Stimulated activated CD4-positive, alpha-beta T cell treated with anti-CD3 and anti-CD28 coated beads, Interleukin-1b, Interleukin-23, amount 100 ng/mL, for 24 hours (primary cell): ENCODE data around the gene TIGIT.
A peak's percentile ranks its signal among the peaks of the same experiment; 100 is the strongest.

Experiments used
- DNase-seq, 4 experiments: peaks; one replicate each; pipeline ENCODE4 v3.0.0-alpha.2; 2020; ENCODE audit warnings: low read depth in 4 of 4, low spot score in 1 of 4

TIGIT gene

DNA sequence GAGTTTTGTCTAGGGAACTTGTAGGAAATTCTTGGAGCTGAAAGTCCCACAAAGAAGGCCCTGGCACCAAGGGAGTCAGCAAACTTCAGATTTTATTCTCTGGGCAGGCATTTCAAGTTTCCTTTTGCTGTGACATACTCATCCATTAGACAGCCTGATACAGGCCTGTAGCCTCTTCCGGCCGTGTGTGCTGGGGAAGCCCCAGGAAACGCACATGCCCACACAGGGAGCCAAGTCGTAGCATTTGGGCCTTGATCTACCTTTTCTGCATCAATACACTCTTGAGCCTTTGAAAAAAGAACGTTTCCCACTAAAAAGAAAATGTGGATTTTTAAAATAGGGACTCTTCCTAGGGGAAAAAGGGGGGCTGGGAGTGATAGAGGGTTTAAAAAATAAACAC is 15.0 kb downstream of the TIGIT start:
- DNase-seq: peak in 3 of 4 experiments; percentile 27 to 41 (median 37)

DNA sequence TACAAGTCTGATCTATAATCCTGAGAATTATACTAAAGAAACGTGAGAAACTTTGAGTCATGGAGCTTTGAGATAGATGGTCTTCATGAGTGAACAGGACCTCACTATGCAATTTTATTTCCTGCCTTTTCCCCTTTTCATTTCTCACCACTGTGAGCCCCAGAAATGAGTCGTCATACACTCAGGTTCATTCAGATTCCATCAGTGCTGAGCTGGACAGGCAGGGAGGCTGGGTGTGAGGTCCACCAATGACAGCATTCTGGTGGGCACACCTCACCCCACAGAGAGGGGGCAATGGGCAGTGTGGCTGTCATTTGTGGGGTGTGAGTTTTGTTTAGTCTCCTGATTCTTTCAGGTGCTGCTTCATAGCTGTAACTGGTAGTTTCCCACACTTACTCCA is 16.9 kb downstream of the TIGIT start:
- no peak for DNase-seq

DNA sequence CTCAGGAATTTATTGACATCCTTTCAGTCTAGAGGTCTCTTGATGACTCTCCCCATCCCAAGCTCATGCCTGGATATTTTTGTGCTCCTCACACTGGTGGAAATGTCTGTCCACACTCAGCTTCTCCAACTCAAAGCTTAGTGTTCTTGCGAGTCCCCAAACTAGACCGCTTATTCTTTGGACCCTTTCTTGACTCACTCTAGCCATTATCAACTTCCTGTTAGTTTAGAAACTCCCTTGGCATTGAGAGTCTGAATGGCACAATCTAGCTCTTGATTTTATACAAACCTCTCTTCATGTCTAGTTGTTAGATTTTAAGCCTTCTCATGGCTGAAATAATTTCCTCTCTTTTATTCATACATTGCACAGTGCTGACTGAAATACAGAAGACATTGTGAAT is 19.6 kb downstream of the TIGIT start:
- no peak for DNase-seq

DNA sequence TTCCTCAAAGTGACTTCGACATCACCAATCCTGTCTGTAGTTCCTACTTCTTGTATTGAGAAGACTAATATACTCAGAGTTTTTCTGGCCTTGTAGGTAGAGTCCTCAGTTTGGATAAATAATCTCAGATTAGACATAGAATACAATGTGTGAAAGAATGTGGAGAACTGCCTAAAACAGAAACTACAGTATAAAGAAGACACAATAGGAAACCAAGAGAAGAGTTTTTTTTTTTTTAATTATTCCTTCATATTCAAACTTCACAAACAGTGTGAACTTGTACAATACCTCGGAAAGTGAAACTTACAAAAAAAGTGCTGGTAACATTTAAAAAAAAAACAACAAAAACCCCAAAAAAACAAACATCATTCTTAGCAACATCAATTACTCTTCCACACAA is 20.5 kb downstream of the TIGIT start:
- DNase-seq: no peak

DNA sequence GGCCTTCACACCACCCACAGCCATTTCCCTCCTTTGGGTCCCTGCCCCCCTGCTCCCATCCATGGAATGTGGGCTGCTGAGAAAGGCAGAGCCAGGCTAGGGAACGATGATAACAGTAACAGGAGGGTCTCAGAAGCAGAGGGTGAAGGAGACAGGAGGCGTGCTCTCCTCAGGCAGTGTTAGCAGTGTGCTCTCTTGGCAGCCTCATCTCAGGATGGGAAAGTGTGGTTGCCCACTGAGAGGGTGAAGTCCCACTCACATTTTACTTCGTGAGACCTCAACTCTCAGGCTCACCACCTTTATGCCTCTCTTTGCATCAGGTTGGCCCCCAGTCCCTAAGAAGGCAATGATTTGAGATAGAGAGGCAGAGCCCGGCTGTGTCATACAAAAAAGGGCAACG is 24.5 kb downstream of the TIGIT start:
- no peak for DNase-seq

DNA sequence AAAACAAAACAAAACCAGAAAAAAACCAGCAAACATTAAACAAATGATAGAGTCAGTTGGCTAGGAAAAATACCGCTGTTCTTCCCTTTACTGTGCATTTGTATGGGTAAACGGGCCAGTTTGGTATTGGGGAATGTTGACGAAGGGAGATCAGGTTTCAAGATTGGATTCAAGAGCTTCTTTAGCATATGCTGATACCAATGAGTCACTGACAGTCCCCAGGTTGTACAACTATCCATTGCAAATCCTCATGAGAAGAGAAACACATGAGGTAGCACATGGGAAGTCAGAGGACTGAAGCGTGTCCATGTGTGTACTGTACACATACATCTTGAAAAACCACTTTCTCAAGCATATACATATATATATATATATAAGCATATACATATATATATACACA is 25.6 kb downstream of the TIGIT start:
- DNase-seq: no peak

DNA sequence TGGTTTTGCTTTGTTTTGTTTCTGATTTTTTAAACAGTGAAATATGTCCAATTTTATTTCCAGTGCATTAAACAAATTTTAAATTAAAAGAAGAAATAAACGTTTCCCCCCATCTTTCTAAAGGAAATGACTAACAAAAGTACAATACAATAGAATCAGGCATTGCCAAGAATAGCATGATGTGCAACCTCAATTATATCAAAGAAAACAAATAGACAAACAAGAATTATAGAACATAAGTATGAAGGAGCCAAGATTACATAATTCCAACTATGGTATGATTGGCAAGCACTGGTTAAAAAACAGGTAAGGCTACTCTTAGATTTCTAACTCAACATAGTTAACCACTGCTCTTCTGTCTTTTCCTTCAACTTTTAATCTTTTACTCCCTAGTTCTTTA is 26.4 kb downstream of the TIGIT start:
- no peak for DNase-seq

DNA sequence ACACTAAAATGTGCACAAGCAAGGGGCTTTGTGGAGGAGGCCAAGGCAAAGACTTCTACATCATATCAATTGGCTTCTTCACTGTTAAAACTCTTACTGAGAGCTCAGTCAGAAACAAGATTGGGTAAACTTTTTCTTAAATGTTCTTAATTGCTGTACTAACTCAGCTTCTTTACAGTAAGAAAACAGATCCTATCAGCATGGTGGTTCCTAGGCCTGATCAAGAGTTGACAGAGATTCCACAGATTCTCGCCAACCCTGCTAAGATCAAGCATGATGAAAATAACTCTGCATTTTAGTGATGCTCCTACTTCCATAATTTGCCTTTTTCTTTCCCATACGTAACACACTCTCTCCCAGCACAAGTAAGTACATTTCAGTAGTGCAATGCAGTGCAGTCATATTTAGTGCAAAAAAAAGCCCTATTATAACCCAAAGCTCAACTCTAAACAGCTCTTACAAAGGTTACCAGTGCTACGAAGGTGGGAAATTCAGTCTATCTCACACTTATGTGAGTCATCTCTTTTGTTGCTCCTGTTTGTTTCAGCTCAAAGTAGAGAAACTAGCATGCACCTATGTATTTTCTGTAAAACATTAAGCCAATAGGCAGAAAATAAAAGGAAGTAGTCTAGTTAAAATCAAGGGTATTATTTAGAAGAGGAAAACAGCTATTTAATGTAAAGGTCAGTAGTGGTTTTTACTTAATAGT is 29.9 kb downstream of the TIGIT start:
- no peak for DNase-seq

DNA sequence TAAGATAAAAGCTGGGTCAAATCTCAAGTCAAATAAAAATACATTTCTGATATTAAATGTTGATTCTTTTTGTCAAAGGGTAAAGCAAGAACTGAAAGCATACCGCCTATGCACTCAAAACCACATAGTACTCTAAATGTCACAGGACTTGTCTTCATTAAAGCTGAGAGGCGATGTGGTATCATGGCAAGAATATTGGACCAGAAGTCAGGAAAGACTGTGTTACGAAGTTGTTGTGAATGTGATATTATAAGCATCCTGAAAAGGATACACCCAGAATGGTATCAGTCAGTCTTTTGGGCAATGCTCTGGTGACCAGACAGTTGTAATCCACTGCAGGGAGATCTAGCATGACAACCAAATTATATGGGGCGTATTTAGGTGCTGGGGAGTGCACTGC is 33.8 kb downstream of the TIGIT start:
- DNase-seq: no peak

DNA sequence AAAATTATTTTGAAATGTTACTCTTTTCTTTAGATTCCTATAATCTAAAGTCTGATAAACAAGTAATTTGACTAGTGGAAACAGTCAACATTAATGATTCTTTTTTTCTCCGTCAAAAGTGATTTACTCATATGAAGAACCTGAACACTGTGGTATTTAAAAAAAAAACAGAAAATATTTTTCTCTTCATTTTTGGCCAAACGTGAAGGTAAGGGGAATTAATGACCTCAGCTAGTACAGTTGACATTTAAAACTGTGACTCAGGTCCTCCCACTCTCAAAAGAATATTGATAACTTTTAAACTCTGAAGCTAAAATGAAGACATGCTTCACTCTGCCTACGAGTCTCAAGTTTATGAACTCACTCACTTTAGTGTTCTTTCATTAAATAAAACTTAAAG is 34.5 kb downstream of the TIGIT start:
- DNase-seq: no peak

DNA sequence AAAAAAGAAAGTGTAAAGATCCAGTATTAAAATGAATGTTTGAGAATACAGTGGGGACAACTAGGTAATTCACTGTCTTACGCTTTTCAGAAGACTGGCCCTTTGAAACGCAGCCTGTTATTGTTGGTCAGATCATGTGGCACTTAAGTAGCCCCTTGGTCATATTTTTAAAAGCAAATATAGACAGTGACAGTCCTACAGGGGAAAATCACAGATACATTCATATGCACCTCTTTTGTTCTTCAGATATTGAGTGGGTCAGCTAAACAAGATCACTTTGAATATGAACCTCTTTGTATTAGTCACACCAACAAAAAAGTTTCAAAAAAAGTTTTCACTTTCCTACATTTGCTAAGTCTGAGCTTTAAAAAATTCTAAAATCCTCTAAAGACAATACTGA is 36.0 kb downstream of the TIGIT start:
- DNase-seq: no peak

DNA sequence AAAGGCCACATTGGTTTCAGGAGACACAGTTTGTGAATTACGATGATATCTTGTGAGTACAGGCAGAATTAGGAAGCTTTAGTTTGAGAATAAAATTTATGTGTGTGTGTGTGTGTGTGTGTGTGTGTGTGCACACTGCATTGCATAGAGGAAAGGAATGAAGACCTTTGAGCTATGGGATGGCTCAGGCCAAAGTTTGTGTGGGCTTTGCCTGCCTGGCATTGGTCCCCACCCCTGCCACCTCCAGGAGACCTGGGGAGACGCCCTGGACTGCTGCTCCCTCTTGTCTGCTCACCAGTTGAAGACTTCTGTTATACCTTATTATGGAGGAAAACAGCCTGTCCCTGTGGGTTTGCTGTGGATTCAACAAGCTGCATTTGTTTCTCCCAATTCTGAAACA is 37.2 kb downstream of the TIGIT start:
- DNase-seq: no peak

DNA sequence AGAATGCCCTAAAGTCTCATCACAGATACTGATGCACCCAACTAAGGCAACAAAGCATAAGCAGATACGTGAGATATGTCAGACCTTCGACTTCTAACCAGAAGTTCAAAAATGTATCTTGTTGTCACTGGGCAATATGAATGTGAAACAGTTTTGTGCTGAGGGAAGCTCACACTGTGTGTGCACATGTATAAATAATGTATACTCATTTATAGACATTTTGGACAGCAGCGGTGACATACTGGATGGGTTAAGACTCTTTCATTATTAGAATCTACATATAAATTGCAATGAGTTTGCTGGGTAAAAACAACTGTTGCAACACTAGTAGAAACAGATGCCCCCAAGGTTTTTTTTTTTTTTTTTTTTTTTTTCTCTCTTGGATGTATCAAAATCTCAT is 37.9 kb downstream of the TIGIT start:
- DNase-seq: no peak

DNA sequence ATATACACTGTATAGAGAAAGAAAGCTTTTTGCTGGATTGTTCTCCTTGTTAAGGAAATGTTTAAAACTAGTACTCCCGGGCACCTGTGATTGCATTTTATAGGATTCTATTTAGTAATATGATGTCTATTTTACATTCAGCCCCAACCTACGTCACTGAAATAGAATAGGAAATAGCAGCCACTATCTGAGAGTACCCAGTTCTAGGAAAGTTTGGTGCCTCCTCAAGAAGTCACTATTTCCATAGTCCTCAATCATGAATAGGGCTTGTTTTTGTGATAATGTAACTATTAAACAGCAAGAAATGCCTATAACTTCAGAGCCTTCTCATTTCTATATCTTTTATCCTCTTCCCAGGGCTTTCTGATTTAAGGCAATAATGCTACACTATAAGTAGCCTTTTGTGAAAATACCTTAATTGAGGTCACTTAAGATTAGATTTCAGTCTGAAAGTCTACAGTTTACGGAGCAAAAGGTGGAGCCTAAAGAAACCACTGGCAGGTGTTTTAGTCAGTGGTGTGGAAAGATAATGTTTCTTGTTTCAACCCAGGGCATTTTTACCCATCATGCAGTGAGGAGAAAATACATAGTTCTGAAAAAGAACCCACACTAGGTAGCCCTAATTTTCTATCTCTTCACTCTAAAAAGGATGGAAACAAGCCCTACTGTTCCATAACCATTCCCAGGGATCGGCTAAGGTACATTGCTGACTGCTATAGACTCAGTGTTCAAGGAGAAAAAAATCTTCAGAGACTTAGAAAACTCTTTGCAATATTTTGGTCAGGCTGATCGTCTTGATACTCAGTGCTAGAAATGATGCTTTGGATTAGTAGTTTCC is 38.7 kb downstream of the TIGIT start:
- DNase-seq: no peak

DNA sequence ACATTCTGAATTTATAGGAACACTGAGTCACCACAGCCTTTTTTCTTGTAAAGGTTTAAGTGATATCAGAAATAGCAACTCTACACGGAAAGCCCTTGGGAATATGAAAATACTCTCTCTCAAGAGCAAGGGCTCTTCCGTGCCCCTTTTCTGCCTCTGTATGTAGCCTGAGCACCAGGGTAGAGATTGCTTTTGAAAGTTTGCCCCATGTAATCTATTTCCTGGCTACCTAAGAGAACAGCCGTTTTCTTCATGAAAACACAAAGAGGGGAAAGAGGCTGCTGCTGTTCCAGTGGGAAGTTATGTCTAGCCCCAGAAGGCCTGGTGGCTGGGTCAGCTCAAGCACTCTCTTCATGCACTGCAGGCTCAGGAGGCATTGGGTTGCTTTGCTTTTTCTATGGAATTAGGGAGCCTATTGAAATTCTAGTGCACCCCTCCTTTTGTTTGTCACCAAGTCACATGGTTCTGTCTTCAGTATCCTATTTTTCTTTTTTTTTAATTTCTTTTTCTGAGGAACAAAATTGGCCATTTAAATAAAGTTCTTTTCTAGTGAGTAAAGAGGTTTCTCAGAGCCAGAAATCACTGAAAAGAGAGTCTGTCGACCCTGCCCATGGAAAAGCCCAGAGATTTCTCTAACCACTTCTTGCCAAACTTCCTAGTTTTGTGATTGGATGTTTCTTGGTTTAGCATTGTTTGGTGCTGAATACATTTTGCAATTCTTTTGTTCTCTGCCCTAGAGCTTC is 39.5 kb downstream of the TIGIT start:
- no peak for DNase-seq

DNA sequence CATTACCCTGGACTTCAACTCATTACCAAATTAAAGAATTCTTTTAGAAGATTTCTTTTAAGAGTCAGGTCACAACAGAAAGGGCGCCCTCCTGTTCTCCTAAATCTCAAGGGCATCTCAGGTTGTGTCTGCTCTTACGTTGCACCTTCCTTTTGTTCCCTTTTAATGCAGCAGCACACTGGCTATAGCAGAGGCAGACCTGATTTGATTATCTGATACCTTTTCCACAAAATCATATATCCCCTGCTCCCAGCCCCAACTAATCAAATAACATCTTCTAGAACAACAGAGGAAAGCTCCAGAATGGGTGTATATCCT is 40.1 kb downstream of the TIGIT start:
- no peak for DNase-seq

DNA sequence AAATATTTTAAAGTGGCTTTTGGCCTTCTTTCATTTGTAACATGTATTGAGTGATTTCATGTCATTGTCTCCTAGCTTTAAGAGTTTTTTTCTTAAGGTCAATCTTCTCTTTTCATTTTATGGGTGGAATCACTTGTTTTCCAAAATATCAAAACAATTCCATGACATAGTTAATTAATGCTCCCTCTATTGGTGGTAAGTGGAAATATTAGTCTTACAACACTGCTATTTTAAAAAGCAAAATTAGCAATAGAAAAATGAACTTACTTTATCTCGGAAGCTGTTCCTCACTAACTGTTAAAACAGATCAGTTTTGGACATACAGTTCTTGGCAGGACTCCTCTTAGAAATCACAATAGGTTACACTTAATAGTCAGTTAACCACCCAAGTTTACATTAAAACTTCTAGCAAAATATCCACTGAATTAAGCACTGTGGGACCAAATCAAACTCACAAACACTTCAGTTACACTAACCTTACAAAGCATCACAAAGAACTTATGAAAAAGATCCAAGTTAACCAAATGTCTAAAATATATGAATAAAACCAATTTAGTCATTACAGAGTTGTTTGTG is 42.4 kb downstream of the TIGIT start:
- no peak for DNase-seq

DNA sequence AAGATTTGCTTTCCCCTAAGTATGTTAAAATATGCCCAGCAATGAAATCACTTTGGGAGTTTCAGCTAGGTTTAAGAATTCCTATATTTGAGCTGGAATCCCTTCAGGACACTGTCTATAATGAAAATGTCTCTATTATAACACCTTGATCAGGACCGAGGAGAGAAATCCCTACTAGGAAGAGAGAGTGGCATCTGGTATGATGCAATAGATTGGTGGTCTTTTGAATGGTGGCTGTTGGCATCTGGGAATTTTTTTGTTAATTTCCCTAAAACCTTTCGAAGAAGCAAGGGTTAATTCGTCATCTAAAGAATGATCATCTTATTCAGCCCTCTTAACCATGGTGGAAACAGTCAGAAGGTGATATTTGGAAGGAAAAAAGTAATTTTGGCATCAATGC is 43.0 kb downstream of the TIGIT start:
- no peak for DNase-seq

DNA sequence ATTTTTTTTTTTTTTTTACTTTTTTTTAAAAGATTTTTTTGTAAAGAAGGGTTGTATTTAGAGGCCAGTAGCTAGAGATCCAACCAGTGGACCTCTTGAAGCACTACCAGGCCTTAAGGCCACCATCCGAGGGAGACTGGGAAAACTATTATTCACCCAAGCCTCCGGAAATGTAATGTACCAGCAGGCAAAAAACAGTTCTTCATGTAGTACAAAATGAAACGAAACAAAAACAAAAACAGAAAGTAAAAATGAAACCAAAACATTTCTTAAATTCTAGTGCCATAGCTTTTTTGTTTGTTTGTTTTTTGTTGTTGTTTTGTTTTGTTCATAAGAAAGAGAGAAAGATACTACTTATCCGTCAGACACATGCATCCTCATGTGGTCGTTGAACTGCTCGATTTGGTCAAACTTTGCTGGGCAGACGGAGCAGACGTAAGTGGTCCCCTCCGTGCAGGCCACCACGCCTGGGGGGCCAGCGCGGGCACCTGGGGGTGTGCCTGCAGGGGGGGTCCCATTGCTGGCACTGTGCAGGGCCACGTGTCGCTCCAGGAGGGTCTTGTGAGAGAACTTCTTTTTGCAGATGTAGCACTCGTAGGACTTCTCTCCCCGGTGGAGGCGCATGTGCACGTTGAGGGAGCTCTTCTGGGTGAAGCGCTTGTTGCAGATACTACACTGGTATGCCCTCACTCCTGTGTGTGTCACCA is 45.0 kb downstream of the TIGIT start:
- DNase-seq: no peak

DNA sequence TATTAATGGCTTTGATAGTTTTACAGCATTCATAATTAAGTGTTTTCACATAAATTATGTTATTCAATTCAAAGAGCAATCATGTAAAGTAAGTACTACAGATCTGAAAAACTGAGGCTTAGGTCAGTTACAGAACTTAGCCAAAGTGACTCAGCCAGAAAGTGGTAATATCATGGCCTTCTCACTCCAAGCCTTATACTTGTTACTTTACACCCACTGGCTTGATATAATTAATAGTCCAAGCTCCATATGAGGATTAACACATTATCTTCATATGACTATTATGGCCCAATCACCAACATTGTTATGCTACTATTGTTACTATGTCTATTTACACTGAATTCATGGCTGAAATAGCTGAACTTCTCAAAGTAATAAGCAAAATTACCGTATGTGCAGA is 50.7 kb downstream of the TIGIT start:
- DNase-seq: no peak

DNA sequence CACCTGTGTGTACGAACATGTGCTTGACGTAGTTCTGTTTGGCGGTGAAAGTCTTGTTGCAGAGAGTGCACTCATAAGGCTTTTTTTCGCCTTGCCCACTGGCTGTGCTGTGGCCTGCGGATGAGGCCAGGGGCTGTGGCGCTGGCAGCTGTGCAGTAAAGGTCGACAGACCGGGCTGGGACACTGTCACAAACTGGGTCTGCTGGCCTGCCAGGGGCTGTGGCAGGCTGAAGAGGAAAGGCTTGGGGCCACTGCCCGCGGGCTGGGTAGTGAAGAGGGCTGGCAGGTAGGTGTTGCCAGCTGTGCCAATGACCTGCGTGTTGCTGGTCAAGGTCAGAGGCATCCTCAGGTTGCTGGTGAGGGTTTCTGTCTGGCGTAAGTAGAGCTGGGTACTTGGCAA is 56.4 kb downstream of the TIGIT start:
- no peak for DNase-seq
